Adrenal gland (tissue), 5 donors: ENCODE results near the gene MRC1.

Experiments
- CTCF ChIP-seq, 6 experiments: fragments of 450-650 bp in 4 of 6; fragments of 200-600 bp in 2 of 6; sonication (generic) in 1 of 6; IDR thresholded peaks; 1 replicate in 5 of 6; 2 replicates in 1 of 6; pipeline versions ENCODE4 v1.5.1 to v1.8.0; 2016 to 2021; ENCODE audit warnings: antibody characterized with exemption in 6 of 6, mild to moderate bottlenecking in 2 of 6, moderate library complexity in 1 of 6
- POLR2A ChIP-seq, 2 donors: fragments of 450-650 bp; IDR thresholded peaks; one replicate each; pipeline ENCODE4 v1.6.1; 2017; ENCODE audit warnings: antibody characterized with exemption in 2 of 2, mild to moderate bottlenecking in 2 of 2, moderate library complexity in 1 of 2
- donor health status: DM: no; HTN: no; CAD: no.

DNA sequence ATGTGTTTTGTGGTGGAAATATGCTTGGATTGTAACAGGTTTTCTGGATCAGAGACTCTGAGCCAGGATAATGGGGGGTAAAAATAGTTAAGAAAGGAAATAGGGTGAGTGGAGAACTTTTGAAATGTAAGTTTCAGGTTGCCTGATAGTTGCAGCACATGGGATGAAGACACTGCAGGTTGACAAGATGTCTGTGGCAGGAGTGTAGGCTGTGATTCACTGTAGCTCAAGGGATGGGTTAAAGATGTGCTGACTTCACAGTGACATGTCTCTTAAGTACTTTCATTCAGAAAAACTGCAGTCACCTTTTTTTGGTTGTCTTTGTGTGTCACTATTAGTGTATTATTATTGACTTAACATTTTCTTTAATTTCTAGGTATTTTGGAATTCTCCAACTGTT, 79.0 kb downstream of the MRC1 start:
- TF ChIP-seq CTCF (IDR thresholded peaks at IDR 0.05) (no peak), POLR2A (IDR thresholded peaks at IDR 0.05) (no peak)
